OCI-LY7 (cell line): ENCODE results near the gene LYZ.

Experiments used
- CTCF ChIP-seq: fragments of 200-600 bp; sonication (generic); conservative IDR thresholded peaks from 2 replicates; pipeline ENCODE4 v1.5.1; 2014; ENCODE audit warnings: mild to moderate bottlenecking, antibody characterized with exemption, low read length, moderate library complexity, mixed read lengths
- EZH2phosphoT487 ChIP-seq: fragments of 200-600 bp; sonication (generic); IDR thresholded peaks from 2 replicates; pipeline ENCODE4 v1.6.1; 2018; ENCODE audit warnings: low read depth, borderline replicate concordance, mild to moderate bottlenecking, mixed run types, antibody characterized with exemption, low read length, moderate library complexity, mixed read lengths

- TF ChIP-seq CTCF (no peak), EZH2phosphoT487 (no peak)
Measured at GRCh38 chr12:69334158-69334557, 14.0 kb upstream of the LYZ start.
